Stimulated activated memory B cell treated with anti-CD40 and anti-IgM and Interleukin-4, amounts not matched to agents 10 μg/mL and 1 μg/mL and 100 μg/mL, for 72 hours (primary cell): ENCODE data around the gene ZNF844.

Experiments used
- ATAC-seq: fragments of 150-1000 bp; cut with Tn5 transposase; 2 replicates; pipeline ENCODE4 v1.10.0; 2021
- H3K27ac Mint-ChIP-seq: one replicate; pipeline ENCODE4 v1.8.0; 2022; ENCODE audit warnings: mild to moderate bottlenecking, mixed read lengths
- H3K27me3 Mint-ChIP-seq: one replicate; pipeline ENCODE4 v1.8.0; 2022; ENCODE audit warnings: mixed read lengths
- H3K36me3 Mint-ChIP-seq: one replicate; pipeline ENCODE4 v1.8.0; 2022; ENCODE audit warnings: mixed read lengths
- H3K4me1 Mint-ChIP-seq: one replicate; pipeline ENCODE4 v1.8.0; 2022; ENCODE audit warnings: mixed read lengths
- H3K4me3 Mint-ChIP-seq: one replicate; pipeline ENCODE4 v1.8.0; 2022; ENCODE audit warnings: mild to moderate bottlenecking, moderate library complexity, mixed read lengths
- H3K9me3 Mint-ChIP-seq: one replicate; pipeline ENCODE4 v1.8.0; 2022; ENCODE audit warnings: mixed read lengths

Gene ZNF844

GRCh38 chr19:12117201-12117970 lies 52.9 kb downstream of the ZNF844 start:
- ATAC-seq: no peak
- no peaks in the 10 kb centered on the region for H3K4me1 Mint-ChIP-seq
- H3K27me3 Mint-ChIP-seq: no peaks in the 10 kb centered on the region
- H3K27ac Mint-ChIP-seq: no peak overlapping the region
- peaks cover 7% of the 10 kb centered on the region for H3K9me3 Mint-ChIP-seq
- H3K36me3 Mint-ChIP-seq: peaks cover 9% of the 10 kb centered on the region
- H3K4me3 Mint-ChIP-seq: no peak overlapping the region

GRCh38 chr19:12126707-12127106 lies 62.2 kb downstream of the ZNF844 start:
- Mint-ChIP-seq H3K36me3 (peaks cover 10% of the 10 kb centered on the region), H3K27me3 (no peaks in the 10 kb centered on the region), H3K27ac (no peak overlapping the region), H3K9me3 (peaks cover 5% of the 10 kb centered on the region), H3K4me1 (no peaks in the 10 kb centered on the region), H3K4me3 (no peak overlapping the region)
- no peak for ATAC-seq
